C4-2B (cell line): ENCODE measurements around the gene SEC31B.

ENCODE experiments used
- H3K27ac ChIP-seq: fragments of 450-650 bp; 2 replicates; pipeline ENCODE4 v1.5.1; 2017
- CTCF ChIP-seq: fragments of 450-650 bp; conservative IDR thresholded peaks from 2 replicates; pipeline ENCODE4 v1.5.1; 2017; ENCODE audit warnings: mild to moderate bottlenecking
- ZFX ChIP-seq: fragments of 450-650 bp; IDR thresholded peaks from 2 replicates; pipeline ENCODE4 v1.6.1; 2017

SEC31B gene

GRCh38 chr10:100496567-100496966, 23.1 kb downstream of the SEC31B start:
- no peak for TF ChIP-seq CTCF
- no peak for TF ChIP-seq ZFX
- H3K27ac ChIP-seq: no peak overlapping the region

GRCh38 chr10:100490531-100490930, 29.1 kb downstream of the SEC31B start:
- H3K27ac ChIP-seq: no peak overlapping the region
- TF ChIP-seq CTCF: no peak
- no peak for TF ChIP-seq ZFX

- TF ChIP-seq CTCF (no peak), ZFX (no peak)
These were observed 30.3 kb downstream of the SEC31B start for GRCh38 chr10:100489396-100489795.

GRCh38 chr10:100487529-100487928, 32.1 kb downstream of the SEC31B start:
- H3K27ac ChIP-seq: no peak overlapping the region
- no peak for TF ChIP-seq ZFX
- TF ChIP-seq CTCF: no peak

More at GRCh38 chr10:100489396-100489795, 30.3 kb downstream of the SEC31B start:
- H3K27ac ChIP-seq: no peak overlapping the region

- TF ChIP-seq ZFX (no peak), CTCF (no peak)
- no peak overlapping the region for H3K27ac ChIP-seq
These were observed 33.7 kb downstream of the SEC31B start for GRCh38 chr10:100485801-100486495.

GRCh38 chr10:100485366-100485765, 34.3 kb downstream of the SEC31B start:
- TF ChIP-seq CTCF (no peak), ZFX (no peak)
- no peak overlapping the region for H3K27ac ChIP-seq

GRCh38 chr10:100483876-100484666, 35.6 kb downstream of the SEC31B start:
- TF ChIP-seq ZFX (no peak), CTCF (no peak)
- H3K27ac ChIP-seq: no peak overlapping the region
